ENCODE results near the gene CIC.

Gene CIC

DNA sequence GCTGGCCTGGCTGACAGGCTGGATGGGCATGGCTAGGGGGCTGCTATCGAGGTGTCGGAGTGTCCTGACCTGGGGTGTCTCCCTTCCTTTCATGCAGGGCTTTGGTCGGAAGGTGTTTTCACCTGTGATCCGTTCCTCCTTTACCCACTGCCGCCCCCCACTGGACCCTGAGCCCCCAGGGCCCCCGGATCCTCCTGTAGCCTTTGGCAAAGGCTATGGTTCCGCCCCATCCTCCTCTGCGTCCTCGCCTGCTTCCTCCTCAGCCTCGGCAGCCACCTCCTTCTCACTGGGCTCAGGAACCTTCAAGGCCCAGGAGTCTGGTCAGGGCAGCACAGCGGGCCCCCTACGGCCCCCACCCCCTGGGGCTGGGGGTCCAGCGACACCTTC lies 21.1 kb downstream of the CIC start:
- no peak for DNase-seq

DNA sequence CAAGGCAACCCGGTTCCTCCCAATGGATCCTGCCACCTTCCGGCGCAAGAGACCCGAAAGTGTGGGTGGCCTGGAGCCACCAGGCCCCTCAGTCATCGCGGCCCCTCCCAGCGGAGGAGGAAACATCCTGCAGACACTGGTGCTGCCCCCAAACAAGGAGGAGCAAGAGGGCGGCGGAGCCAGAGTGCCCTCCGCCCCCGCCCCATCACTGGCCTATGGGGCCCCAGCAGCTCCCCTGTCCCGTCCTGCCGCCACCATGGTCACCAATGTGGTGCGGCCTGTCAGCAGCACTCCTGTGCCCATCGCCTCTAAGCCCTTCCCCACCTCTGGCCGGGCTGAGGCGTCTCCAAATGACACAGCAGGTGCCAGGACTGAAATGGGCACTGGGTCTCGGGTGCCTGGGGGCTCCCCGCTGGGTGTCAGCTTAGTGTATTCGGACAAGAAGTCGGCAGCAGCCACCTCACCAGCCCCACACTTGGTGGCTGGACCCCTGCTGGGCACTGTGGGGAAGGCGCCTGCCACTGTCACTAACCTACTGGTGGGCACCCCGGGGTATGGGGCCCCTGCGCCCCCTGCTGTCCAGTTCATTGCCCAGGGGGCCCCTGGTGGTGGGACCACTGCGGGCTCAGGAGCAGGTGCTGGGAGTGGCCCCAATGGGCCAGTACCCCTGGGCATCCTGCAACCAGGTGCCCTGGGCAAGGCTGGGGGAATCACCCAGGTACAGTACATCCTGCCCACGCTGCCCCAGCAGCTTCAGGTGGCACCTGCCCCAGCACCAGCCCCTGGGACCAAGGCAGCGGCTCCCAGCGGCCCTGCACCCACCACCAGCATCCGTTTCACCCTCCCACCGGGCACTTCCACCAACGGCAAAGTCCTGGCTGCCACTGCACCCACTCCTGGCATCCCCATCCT lies 21.7 kb downstream of the CIC start:
- peak; percentile 64 for DNase-seq

DNA sequence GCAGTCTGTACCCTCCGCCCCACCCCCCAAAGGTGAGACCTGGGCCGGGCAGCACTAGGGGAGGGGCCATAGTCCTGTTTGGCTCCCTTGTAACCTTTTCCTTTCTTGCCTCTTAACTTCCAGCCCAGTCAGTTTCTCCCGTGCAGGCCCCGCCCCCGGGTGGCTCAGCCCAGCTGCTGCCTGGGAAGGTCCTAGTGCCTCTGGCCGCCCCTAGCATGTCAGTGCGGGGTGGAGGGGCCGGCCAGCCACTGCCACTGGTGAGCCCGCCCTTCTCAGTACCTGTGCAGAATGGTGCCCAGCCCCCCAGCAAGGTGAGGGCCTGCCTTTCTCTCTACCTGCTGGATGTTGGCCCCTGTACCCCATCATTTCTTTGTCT lies 22.4 kb downstream of the CIC start:
- no peak for DNase-seq

DNA sequence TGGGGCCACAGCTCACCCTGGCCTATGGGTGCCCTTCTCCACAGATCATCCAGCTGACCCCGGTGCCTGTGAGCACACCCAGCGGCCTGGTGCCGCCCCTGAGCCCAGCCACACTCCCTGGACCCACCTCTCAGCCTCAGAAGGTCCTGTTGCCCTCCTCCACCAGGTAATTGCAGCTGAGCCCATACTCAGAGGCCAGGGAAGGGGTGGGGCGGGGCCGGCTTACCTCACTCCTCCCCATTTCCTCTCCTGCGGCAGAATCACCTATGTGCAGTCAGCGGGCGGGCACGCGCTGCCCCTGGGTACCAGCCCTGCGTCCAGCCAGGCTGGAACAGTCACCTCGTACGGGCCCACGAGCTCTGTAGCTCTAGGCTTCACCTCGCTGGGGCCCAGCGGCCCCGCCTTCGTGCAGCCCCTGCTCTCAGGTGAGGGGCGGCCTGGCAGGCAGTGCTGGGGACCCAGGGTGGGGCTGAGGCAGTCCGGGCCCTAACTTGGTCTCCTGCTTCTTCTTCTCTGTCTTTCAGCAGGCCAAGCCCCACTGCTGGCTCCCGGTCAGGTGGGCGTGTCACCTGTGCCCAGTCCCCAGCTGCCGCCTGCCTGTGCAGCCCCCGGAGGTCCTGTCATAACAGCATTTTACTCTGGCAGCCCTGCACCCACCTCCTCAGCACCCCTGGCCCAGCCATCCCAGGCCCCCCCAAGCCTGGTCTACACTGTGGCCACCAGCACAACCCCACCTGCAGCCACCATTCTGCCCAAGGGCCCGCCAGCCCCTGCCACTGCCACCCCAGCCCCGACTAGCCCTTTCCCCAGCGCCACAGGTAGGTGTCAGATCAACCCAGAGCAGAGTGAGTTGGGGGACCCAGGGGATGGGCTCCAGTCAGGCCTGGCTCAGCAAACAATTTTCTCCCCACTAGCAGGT lies 23.2 kb downstream of the CIC start:
- no peak for DNase-seq

DNA sequence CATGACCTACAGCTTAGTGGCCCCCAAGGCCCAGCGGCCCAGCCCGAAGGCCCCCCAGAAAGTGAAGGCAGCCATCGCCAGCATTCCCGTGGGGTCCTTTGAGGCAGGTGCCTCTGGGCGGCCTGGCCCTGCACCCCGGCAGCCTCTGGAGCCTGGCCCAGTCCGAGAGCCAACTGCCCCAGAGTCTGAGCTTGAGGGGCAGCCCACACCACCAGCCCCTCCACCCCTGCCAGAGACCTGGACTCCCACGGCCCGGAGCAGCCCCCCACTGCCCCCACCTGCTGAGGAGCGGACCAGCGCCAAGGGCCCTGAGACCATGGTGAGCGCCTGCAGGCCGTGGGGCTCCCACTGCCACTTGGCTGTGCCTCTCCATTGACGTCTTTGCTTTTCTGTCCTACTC lies 23.9 kb downstream of the CIC start:
- no peak for DNase-seq

DNA sequence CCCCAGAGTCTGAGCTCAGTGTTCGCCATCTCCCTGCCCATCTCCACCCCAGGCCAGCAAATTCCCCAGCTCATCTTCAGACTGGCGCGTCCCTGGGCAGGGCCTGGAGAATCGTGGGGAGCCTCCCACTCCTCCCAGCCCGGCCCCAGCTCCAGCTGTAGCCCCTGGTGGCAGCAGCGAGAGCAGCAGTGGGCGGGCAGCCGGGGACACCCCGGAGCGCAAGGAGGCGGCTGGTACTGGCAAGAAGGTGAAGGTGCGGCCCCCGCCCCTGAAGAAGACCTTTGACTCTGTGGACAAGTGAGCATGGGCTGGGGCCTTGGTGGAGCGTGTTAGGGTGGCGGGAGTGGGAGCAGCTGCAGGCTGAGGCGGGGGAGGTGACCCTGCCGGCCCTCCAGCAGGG lies 24.5 kb downstream of the CIC start:
- DNase-seq: no peak

DNA sequence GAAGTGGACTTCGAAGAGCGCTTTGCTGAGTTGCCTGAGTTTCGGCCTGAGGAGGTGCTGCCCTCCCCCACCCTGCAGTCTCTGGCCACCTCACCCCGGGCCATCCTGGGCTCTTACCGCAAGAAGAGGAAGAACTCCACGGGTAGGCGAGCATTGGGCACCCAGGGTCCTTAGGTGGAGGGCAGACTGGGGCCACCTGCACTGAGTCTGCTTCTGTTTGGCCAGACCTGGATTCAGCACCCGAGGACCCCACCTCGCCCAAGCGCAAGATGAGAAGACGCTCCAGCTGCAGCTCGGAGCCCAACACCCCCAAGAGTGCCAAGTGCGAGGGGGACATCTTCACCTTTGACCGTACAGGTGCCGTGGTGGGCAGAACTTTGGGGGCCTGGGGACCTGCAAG lies 24.9 kb downstream of the CIC start:
- DNase-seq: no peak

DNA sequence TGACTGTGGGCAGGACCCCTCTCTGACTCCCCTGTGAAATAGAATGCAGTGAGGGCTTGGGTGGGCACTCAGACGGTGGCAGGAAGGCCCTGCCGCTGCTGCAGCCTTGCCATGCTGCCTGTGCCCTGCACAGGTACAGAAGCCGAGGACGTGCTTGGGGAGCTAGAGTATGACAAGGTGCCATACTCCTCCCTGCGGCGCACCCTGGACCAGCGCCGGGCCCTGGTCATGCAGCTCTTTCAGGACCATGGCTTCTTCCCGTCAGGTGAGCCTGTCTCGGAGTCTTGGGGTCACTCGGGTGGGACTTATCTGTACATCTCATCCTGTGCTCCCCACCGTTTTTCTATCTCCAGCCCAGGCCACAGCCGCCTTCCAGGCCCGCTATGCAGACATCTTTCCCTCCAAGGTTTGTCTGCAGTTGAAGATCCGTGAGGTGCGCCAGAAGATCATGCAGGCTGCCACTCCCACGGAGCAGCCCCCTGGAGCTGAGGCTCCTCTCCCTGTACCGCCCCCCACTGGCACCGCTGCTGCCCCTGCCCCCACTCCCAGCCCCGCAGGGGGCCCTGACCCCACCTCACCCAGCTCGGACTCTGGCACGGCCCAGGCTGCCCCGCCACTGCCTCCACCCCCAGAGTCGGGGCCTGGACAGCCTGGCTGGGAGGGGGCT lies 25.6 kb downstream of the CIC start:
- DNase-seq: no peak

DNA sequence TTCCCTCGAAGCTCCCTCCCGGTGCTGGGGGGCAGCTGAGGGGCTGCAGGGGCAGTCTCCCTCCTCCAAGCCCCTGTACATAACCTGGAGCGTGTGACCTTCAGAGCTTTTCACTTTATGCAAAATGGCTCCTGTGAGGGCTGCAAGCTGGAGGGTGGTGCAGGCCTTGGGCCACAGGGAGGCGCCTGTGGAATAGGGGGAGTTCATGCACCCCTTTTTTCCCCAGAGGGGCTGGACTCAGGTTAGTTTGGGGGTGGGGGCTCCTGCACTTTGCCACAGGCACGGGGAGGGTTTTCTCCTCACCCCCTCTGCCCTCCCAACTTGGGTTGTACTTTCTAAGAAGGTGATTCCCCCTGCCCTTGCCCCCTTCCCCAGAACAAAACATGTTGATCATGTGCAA lies 26.3 kb downstream of the CIC start:
- no peak for DNase-seq

DNA sequence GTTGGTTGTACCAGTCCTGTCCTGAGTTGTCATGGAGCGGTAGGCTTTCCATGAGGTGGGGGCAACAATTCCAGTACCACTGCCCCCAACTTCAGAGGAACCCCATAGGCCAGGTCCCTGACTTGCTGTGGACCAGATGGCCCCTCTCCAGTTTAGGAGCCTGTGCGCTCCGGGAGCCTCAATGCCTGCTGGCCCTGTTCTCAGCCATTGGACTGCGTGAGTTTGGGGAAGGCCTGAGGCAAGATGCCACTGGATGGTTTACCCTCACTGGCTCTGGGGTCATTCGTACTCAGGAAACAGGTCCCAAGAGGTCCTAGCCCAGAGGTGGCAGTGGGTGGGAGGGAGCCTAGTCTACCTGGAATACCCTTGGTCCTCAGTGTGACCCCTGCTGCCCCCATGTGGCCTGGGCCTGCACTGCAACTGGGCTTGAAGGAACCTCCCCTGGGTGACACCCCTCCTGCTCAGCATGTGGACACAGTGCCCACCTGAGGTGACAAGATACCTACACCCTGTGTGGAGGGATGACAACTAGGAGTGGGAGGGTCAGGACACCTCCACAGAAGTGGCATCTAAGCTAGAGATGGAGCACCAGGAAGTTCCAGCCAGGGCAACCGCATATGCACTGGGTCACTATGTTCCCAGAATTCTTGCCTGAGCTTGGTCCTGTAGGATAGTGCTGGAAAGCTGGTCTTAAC lies 26.9 kb downstream of the CIC start:
- peak; percentile 90 for DNase-seq

DNA sequence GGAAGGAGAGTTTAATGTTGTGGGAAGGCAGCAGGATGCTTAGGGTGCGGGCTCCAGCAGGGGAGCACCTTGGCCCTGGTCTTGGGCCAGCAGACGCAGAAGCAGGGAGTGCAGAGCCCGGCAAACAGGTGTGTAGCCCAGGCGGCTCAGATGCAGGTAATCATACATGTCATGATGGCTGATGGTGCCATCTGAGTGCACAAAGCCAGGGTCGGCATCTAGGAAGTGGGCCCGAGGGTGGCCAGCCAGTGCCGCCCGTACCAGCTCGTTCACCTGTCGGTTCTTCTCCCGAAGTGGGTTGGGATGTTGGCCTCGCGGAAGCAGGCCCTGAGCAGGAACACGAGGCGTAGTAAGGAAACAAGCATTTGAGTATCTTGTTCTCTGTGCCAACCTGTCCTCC lies 28.0 kb downstream of the CIC start:
- DNase-seq: no peak

DNA sequence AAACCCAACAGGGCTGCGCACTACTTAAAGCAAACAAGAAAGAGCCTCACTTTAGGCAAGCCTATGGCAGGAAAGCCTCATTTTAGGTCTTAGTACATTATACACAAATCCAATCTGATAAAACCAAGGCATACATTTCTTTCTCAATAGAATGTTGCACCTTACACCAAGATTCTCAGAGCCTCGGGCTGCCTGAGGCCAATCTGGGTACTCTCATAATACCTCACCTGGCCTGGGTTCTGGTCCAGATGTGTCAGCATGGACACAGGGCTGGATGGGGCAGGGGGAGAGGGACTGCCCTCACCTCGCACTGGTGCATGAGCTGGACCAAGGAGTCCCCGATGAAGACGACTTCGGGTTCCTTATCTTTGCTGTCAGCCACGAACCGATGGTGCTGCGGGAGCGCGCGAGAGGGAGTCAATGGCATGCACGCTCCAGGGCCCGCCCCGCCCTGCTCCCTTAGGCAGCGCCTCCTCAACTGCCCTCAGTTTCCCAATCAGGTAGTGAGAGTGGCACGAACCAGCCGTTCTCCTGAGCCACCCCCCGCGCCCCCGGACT lies 32.7 kb downstream of the CIC start, which contains the start of gene PRR19:
PRR19 (plus strand) TSS at position 487 of the 558 bp plus-strand sequence. CDS start 7,453 bp downstream, outside the sequence.
- DNase-seq: peak; percentile 39

DNA sequence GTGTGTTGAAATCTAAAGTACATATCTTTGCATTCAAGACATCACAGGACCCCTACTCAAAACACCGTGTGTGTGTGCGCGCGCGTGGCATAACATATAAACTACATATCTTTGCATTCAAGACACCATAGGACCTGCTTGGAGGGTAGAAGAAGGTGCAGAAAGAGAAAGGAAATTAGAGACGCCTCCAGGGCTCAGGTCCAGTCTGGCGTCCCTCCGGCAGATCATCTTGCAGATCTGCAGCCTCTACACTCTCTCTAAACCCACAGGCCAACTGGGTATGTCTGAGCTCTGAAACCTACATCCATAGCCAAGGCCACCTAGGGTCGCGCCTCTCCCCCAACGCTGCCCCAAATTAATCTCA lies 34.0 kb downstream of the CIC start:
- DNase-seq: no peak

DNA sequence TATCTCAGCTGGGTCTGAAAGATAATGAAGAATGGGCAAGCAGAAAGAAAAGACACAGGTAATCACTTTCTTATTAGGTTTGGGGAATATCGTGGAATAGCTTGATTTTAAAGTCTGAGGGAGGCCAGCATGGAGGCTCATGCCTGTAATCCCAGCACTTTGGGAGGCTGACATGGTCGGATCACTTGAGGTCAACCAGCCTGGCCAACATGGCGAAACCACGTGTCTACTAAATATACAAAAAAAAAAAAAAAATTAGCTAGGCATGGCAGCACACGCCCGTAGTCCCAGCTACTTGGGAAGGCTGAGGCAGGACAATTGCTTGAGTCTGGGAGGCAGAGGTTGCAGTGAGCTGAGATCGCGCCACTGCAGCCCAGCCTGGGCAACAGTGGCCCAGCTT lies 34.8 kb downstream of the CIC start:
- no peak for DNase-seq

DNA sequence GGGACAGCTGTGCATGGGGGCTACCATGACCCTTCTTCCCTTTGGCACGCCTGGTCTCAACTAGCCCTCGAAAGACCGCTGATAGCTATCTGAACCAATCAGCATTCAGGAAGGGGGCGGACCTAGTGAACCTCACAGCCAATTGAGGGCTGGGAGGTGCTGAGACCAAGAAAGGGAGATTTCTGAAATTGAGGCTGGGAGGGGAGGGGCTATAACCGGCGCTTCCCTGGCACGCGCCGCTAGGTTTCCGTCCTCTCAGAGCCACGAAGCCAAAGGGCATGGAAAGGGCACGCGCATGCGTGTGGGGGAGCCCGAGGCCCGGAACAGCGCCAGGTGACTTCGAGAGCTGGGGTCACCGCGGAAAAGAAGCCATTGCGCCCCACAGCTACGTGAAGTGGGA lies 37.6 kb downstream of the CIC start:
- DNase-seq: no peak

DNA sequence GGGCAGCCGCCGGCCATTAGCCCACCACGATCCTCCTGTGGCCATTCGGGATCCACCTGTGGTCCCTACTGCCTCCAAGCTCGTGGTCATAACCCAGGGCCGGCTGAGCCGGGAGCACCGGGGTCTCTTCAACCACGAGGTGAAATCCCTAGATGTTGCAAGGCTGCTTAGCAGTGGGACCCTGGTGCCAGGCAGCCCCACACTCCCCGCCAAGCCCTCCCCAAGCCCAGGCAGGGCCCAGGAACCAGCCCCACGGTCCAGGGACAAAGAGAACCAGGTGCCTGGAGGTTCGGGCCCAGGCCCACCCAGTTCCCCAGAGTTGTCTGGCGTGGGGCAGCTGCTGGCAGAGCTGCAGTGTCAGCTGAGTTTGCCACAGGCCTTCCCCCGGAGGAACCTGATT lies 40.6 kb downstream of the CIC start:
- no peak for DNase-seq

DNA sequence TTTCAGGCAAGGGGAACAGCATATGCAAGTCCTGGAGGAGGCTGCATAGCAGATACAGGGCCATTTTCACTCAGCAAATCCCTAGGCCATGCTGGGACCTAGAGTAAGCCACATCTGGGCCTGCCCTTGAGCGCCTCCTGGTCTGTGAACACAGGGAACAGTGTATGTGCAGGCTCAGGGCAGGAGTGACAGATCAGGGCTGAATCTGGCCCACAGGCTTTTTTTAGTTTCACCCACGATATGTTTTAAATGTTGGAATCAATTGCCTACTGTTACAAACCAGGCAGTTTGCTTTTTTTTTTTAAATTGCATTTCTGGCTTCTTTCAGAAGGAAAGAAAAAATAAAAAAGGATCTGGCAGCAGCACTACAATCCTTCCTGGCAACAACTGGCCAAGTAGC lies 42.6 kb downstream of the CIC start:
- no peak for DNase-seq

DNA sequence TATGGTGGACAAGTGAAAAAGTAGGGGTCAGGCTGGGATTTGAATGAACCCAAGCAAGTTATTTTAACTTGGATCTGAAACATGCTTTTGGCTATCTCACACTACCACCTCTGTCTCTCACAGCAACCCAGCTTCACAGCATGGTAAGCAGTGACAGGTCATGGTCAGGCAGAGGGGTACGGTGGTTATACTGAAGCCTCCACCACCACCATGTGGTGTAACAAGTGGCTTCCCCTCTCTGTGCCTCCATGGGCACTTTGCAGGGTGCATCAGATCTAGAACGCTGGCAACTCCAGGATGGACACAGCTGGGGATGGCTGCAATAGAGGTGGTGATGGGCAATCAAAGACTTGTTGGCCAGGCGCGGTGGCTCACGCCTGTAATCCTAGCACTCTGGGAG lies 43.3 kb downstream of the CIC start:
- DNase-seq: no peak

DNA sequence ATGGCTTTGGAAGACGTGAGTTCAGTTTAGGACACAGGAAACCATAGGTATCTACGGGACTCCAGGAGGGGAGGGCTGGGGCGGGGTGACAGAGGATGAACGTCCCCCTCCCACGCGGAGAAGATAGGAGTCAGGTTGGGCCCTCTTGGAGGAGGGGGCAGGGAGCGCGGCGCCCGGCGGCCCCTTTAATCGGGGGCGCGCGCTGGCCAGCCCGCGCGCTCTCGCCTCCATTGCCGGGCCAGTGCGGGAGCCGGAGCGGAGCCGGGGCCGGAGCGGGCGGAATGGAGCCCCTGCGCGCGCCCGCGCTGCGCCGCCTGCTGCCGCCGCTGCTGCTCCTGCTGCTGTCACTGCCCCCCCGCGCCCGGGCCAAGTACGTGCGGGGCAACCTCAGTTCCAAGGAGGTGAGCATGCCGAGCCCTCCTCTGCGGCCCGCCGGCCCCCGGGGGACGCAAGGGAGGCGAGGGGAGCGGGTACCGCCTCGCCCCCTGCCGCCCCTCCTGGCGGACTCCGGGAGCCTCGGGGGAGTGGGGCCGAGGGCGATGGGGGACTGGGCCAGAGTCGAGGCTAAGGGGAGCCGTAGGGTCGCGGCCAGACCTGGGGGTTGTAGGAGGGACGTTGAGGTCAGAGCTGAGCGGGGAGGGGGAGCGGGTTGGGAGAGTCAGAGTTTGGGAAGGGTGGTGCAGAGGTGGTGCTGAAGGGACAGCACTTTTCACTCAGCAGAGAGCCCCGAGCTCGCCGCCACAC lies 44.2 kb downstream of the CIC start, which contains the start of gene TMEM145:
TMEM145 (plus strand) TSS at position 214 of the 744 bp plus-strand sequence; CDS start at position 282, 68 bp downstream.
- DNase-seq: no peak

DNA sequence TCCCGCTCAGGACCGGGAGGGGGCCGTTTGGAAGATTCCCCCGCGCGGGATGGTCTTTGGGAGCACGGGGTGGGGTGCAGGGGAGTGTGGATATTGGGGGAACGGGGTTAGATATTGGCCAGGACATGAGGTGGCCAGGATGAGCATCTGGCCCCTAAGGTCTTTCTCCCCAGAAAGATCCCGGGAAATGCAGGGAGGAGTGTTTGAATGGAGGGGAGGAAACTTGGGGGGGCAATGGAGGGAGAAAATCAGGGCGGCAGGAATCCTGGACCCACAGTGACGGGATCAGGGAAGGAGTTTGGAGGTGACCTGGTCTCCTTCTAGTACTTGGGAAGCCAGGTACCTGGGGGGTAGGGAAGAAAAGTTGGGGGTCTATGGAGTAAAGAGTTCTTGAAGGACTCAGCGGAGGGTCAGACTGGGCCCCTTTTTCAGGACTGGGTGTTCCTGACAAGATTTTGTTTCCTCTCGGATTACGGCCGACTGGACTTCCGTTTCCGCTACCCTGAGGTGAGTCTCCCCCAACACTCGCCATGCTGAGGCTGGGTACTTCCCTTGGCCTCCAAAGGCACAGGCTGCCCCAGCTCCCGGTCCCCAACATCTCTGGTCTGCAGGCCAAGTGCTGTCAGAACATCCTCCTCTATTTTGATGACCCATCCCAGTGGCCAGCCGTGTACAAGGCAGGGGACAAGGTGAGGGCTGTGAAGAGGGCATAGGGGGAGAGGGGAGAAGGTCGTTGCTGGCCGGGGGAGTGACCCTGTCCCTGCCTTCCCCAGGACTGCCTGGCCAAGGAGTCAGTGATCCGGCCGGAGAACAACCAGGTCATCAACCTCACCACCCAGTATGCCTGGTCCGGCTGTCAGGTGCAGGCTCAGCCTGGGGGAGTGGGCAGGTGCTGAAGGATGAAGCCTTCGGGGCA lies 45.0 kb downstream of the CIC start:
- DNase-seq: no peak
